ENCODE results near the gene COMMD10.

- TF ChIP-seq CTCF (IDR thresholded peaks at IDR 0.05 in 4 of 5, conservative IDR thresholded peaks at IDR 0.05 in 1 of 5) (no peak), POLR2A (IDR thresholded peaks at IDR 0.05) (no peak)
Measured at GRCh38 chr5:116097301-116097700, 12.5 kb downstream of the COMMD10 start.
